SKM-1 treated with dmso at 0.1 percent for 144 hours (cell line): ENCODE data around the gene GNAS-AS1.

Source experiments
- DNase-seq: peaks from one replicate; lab custom pipeline; 2025; ENCODE audit not compliant: unreplicated experiment; lab: John Stamatoyannopoulos, UW

Gene GNAS-AS1

DNA sequence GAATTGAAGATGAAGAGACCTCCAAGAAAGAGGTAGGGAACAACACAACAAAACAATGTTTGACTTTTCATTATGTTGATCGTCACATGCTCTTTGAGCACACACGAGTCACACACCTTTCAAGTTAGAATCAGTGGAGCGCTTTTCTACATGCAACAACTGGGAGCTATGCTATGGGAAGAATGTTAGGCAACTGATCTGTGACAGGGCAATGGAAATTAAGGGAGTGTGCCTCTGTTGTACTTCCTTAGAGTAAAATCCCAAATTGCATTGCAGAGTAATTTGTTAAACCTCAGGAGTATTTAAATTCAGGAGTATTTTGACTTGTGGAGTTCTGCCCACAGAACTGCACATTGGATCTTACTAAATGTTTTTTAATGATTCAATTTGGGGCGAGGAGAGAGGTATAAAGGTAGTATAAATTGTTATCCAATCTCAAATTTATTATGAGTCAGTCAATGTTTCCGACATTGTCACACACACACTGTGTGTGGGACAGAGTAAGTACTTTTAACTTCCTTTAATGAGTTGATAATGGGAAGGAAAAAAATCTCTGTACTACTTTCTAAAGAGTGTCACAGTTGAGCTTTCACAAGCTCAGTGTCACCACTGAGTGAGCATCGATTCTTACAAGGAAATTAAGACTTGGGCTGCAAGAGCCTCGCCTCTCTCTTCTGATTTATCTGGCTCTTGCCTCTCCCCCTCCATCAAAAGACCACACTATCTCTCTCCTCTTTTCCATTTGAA, 12.5 kb upstream of the GNAS-AS1 start:
- no peak for DNase-seq

GRCh38 chr20:58855506-58856389, 5.0 kb upstream of the GNAS-AS1 start:
- no peak for DNase-seq

GRCh38 chr20:58854638-58855471, 4.2 kb upstream of the GNAS-AS1 start:
- DNase-seq, result no peak

GRCh38 chr20:58853976-58854637, 3.4 kb upstream of the GNAS-AS1 start:
- no peak for DNase-seq

DNA sequence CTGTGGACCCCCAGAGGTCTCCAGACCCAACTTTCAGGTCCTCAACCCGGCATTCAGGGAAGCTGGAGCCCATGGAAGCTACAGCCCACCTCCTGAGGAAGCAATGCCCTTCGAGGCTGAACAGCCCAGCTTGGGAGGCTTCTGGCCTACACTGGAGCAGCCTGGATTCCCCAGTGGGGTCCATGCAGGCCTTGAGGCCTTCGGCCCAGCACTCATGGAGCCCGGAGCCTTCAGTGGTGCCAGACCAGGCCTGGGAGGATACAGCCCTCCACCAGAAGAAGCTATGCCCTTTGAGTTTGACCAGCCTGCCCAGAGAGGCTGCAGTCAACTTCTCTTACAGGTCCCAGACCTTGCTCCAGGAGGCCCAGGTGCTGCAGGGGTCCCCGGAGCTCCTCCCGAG, 2.8 kb upstream of the GNAS-AS1 start:
- DNase-seq, result no peak

- DNase-seq, result no peak
Observed at GRCh38 chr20:58852543-58853271, 2.0 kb upstream of the GNAS-AS1 start, which contains the start of gene GNAS. Gene GNAS (plus strand): TSS chr20:58852716.

DNA sequence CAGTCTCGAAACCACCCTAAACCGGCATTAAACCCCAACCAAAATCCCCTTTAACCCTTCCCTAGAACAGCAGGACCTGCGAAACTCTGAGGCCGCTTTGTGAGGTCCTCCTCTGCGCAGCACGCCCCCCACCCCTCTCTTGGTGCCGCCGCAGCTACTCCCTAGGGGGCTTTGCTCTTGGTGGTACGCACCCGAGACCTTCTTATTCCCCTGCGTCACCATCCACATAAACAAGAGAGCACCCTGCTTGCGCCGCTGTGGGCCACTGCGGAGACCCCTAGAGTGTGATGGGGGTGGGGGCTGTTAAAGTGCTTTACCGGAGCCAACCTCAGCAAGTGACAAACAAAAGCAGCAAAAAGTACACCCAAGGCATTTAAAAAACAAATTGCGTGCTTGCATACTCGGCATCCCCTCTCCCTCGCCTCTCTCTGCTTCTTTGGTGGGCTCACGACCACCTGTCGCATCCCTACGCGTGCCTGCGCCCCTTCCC, 1.3 kb upstream of the GNAS-AS1 start:
- DNase-seq, result no peak

GRCh38 chr20:58851221-58851968, 693 bp upstream of the GNAS-AS1 start:
- no peak for DNase-seq

- DNase-seq, result no peak
Observed at GRCh38 chr20:58847463-58847862, 3.2 kb downstream of the GNAS-AS1 start.

DNA sequence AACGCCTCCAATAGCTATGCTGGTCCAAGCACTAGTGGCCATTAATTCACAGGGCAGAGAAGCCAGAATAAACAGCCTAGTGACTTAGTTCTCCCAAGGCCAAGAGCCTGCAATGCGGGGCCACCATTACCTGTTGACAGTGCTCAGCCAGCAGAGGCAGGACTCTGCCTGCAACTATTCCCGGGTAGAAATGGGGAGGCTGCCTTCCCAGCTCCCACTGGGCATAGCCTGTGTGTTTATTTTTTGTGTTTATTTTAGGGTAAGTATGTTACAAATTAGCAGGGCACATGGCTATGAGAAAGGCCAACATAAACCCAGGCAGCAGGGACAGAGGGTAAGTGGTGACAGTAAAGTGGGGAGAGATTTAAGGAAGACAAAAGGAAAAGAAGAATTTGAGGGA, 5.0 kb downstream of the GNAS-AS1 start:
- DNase-seq, result no peak

GRCh38 chr20:58843128-58843556, 7.6 kb downstream of the GNAS-AS1 start:
- no peak for DNase-seq

DNA sequence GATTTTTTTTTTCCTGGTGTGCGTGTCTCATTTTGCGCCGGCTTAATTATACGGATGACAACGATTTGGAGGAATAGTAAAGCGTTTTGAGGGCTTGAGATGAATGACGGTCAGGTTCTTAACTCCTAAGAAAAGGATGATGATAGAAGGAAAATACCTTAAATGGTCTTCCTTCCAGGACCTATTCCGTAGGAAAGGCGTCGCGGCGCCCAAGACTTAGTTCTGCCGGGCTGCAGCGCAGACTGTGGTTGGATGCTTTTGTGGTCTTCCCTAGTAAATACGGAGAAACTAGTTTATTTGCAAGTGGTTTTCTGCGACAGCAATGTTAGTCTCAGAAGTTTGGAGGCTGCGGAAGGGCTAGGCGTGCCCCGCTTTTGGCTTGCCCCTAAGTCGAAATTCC, 8.4 kb downstream of the GNAS-AS1 start:
- no peak for DNase-seq

DNA sequence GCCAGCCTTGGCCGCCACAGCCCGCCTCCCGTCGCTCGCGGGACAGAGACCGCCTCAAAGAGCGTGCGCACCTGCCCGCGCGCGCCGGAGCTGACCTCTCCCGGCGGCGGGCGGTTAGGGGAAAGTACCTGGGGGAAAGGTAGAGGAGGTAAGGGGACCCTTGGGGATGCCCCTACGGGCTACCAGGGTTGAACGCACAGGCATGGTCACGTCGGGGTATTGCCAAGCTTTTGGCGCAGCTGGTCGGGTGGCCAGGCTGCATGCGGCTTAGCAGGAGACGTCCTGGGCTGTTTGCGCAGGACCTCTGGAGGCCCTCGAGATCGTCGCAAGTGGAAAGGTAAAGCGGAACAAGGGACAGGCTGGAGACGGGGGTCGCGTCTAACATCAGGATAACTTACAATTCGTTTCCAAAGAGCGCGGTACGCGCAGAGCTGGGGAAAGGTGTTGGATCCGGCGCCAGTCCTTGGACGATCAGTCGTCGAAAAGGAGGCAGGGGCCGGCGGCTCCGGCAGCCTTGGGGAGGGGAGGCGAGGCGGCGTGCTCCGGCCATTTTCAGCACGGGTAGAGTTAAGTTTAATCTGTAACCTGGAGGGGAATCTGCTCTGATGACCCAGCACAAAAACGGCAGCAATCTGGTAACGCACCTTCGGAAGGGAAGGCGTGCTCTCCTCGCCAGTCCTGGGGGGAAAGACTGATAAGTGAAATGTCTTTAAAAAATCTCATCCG, 9.0 kb downstream of the GNAS-AS1 start:
- DNase-seq, result no peak

DNA sequence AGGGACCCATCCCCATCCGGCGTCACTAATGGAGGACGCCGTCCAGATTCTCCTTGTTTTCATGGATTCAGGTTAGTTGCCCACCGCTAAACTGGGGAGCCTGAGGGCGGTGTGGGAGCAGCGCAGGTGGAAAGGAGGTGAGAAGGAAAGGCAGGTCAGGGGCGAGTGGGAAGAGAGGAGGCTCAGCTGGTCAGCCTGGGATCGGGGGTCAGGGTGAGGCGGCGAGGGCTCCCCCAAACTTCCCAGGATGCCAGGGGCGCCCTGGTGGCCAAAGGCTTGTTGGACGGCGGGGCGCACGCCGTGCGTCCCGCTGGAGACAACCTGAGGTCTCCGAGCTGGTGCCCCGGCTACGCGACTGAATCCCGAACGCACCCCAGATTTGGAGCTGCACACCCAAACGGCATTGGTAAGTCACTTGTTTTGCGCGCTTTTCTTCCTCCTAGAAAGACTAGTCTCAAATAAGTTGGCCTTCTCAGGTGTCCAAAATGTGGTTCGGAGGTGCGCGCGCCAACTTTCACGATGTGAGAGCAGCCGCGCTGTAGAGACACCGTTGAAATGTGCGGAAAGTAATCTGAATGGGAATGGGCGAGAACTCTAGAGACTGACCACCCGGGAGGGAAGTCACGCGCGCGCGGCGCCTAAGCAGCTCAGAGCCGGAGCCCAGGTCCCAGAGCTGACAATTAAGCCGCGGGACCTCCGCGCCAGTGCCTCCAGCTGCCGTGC, 9.7 kb downstream of the GNAS-AS1 start:
- DNase-seq, result no peak

DNA sequence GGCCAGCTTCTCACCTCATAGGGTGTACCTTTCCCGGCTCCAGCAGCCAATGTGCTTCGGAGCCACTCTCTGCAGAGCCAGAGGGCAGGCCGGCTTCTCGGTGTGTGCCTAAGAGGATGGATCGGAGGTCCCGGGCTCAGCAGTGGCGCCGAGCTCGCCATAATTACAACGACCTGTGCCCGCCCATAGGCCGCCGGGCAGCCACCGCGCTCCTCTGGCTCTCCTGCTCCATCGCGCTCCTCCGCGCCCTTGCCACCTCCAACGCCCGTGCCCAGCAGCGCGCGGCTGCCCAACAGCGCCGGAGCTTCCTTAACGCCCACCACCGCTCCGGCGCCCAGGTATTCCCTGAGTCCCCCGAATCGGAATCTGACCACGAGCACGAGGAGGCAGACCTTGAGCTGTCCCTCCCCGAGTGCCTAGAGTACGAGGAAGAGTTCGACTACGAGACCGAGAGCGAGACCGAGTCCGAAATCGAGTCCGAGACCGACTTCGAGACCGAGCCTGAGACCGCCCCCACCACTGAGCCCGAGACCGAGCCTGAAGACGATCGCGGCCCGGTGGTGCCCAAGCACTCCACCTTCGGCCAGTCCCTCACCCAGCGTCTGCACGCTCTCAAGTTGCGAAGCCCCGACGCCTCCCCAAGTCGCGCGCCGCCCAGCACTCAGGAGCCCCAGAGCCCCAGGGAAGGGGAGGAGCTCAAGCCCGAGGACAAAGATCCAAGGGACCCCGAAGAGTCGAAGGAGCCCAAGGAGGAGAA, 10.5 kb downstream of the GNAS-AS1 start:
- no peak for DNase-seq

GRCh38 chr20:58839474-58839874, 11.2 kb downstream of the GNAS-AS1 start:
- no peak for DNase-seq

- no peak for DNase-seq
Observed at GRCh38 chr20:58838174-58838573, 12.5 kb downstream of the GNAS-AS1 start.
